Stimulated activated CD4-positive, alpha-beta T cell treated with anti-CD3 and anti-CD28 coated beads, TNF-alpha, amount 100 ng/mL, for 48 hours (primary cell): Measurements from ENCODE around the gene SAMHD1.
"Not testable (repeated sequence)": the region's sequence is repeated elsewhere in the genome, so short reads cannot be mapped to it uniquely, and the experiment has no call there.

Experiments used
- DNase-seq, 3 donors: peaks; one replicate each; pipeline ENCODE4 v3.0.0-alpha.2; 2020; ENCODE audit warnings: low read depth in 3 of 3

The SAMHD1 gene

GRCh38 chr20:36916199-36916598 lies 35.3 kb downstream of the SAMHD1 start:
- no peak for DNase-seq

- no peak for DNase-seq
These were observed 42.9 kb downstream of the SAMHD1 start for GRCh38 chr20:36908603-36909002.

GRCh38 chr20:36906086-36906485 lies 45.4 kb downstream of the SAMHD1 start:
- DNase-seq: not testable (repeated sequence)

- not testable (repeated sequence) for DNase-seq
These were observed 45.9 kb downstream of the SAMHD1 start for GRCh38 chr20:36905566-36905965.

GRCh38 chr20:36904690-36905089 lies 46.8 kb downstream of the SAMHD1 start:
- DNase-seq: no peak

GRCh38 chr20:36895036-36895435 lies 56.5 kb downstream of the SAMHD1 start:
- no peak for DNase-seq

GRCh38 chr20:36893801-36894200 lies 57.7 kb downstream of the SAMHD1 start:
- no peak for DNase-seq

GRCh38 chr20:36891211-36891610 lies 60.3 kb downstream of the SAMHD1 start:
- DNase-seq: no peak

GRCh38 chr20:36890586-36890985 lies 60.9 kb downstream of the SAMHD1 start:
- no peak for DNase-seq

- DNase-seq: no peak
These were observed 62.5 kb downstream of the SAMHD1 start for GRCh38 chr20:36888880-36889516.

GRCh38 chr20:36887752-36888090 lies 63.8 kb downstream of the SAMHD1 start:
- no peak for DNase-seq

- peak; percentile 73 to 82 (median 77) for DNase-seq
These were observed 64.4 kb downstream of the SAMHD1 start for GRCh38 chr20:36886859-36887751.

GRCh38 chr20:36885356-36885755 lies 66.2 kb downstream of the SAMHD1 start:
- DNase-seq: no peak

- DNase-seq: no peak
These were observed 67.5 kb downstream of the SAMHD1 start for GRCh38 chr20:36883977-36884535.

GRCh38 chr20:36881888-36882287 lies 69.6 kb downstream of the SAMHD1 start:
- DNase-seq: no peak

- DNase-seq: no peak
These were observed 70.2 kb downstream of the SAMHD1 start for GRCh38 chr20:36881331-36881730.

- DNase-seq: no peak
These were observed 70.7 kb downstream of the SAMHD1 start for GRCh38 chr20:36880741-36881250.

- no peak for DNase-seq
These were observed 72.6 kb downstream of the SAMHD1 start for GRCh38 chr20:36878941-36879340.

- no peak for DNase-seq
These were observed 75.1 kb downstream of the SAMHD1 start for GRCh38 chr20:36876473-36876833.

- no peak for DNase-seq
These were observed 75.6 kb downstream of the SAMHD1 start, which contains the start of gene TLDC2 for GRCh38 chr20:36875702-36876472. TSS of gene TLDC2 (plus strand) at chr20:36876138. CDS start at chr20:36876175, 37 bp downstream.

- not testable (repeated sequence) for DNase-seq
These were observed 76.4 kb downstream of the SAMHD1 start for GRCh38 chr20:36875093-36875492.
